GM18517 (cell line): ENCODE data around the gene HOXA1.
"Not testable (repeated sequence)": the region's sequence is repeated elsewhere in the genome, so short reads cannot be mapped to it uniquely, and the experiment has no call there.

Source experiments
- ATAC-seq: cut with Tn5 transposase; IDR thresholded peaks from one replicate; pipeline ENCODE4 v1.9.1; 2021; ENCODE audit warnings: mild to moderate bottlenecking, moderate library complexity; ENCODE audit not compliant: unreplicated experiment

The HOXA1 gene

GRCh38 chr7:27062946-27063345 is 32.9 kb downstream of the HOXA1 start:
- ATAC-seq = no peak

- no peak for ATAC-seq
Measured at GRCh38 chr7:27053153-27053552, 42.6 kb downstream of the HOXA1 start.

- no peak for ATAC-seq
Measured at GRCh38 chr7:27051451-27051850, 44.3 kb downstream of the HOXA1 start.

GRCh38 chr7:27048438-27048837 is 47.4 kb downstream of the HOXA1 start:
- no peak for ATAC-seq

- no peak for ATAC-seq
Measured at GRCh38 chr7:27046854-27047549, 48.8 kb downstream of the HOXA1 start.

GRCh38 chr7:27045972-27046371 is 49.8 kb downstream of the HOXA1 start:
- not testable (repeated sequence) for ATAC-seq

- not testable (repeated sequence) for ATAC-seq
Measured at GRCh38 chr7:27045066-27045465, 50.7 kb downstream of the HOXA1 start.
